Kidney glomerular epithelial cell (primary cell): Measurements from ENCODE around the gene USP30.

ENCODE experiments used
- DNase-seq: peaks from one replicate; lab custom pipeline; 2025; lab: John Stamatoyannopoulos, UW

Gene USP30

GRCh38 chr12:109127533-109128242, 75.3 kb downstream of the USP30 start:
- DNase-seq, result no peak

GRCh38 chr12:109130297-109131153, 78.1 kb downstream of the USP30 start:
- no peak for DNase-seq

- no peak for DNase-seq
Observed at GRCh38 chr12:109131154-109132050, 79.0 kb downstream of the USP30 start.

- no peak for DNase-seq
Observed at GRCh38 chr12:109134186-109134917, 82.0 kb downstream of the USP30 start.

- DNase-seq, result no peak
Observed at GRCh38 chr12:109137055-109137454, 84.7 kb downstream of the USP30 start.
